UCSD-AML1 (cell line): Measurements from ENCODE around the gene ERICH2.
"Not testable (repeated sequence)": the region's sequence is repeated elsewhere in the genome, so short reads cannot be mapped to it uniquely, and the experiment has no call there.

Source experiments
- DNase-seq: peaks from one replicate; lab custom pipeline; 2025; ENCODE audit not compliant: unreplicated experiment; lab: John Stamatoyannopoulos, UW

The ERICH2 gene, protein sequence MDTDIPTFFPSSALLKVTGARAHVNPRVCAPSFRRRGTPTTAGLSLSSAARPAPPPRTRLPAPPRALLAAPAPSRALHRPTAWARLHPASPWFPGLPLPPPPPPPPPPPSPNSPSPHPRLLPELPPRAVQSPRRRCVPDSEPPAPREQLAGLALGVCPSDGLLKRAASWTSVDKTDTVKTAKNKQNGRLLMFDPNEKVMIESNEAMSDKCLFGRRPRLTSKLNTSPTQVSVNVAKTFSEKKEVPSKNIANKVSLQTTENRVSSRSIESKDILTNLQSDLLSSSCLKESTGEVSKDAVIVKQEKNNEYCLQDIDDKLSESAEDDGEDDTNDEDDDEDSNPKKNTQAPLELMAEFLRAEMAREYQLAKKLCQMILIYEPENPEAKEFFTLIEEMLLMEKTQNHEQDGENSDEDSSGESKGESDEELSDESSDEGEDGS

DNA sequence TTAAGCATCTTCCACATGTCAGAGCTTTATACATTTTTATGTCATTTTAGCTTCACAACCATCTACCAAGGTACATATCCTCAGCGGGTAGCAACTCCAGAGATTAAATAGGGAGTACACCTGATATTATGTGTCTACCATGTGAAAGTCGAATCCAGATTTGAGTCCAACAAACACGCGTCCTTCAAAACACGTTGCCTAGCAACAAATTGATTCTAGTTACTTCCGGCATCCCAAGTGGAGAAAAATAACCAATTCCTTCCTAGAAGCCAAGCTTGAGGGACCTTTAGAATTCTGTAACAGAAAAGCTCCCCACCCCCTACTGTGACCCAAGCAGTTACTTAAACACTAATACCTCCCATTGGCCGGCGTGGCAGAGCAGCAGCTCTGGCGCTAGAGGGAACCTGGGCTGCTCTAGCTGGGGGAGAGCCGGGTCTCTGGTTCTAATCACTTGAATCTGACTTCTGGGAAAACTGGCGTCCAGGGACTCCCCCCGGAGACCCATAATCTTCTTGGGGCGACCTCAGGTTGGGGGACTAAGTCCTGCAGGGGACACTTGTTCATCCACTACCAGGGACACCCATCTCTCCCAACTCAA, at the start of gene ERICH2:
Gene ERICH2 (plus strand): TSS at position 371 of the 598 bp plus-strand sequence. CDS start 304 bp downstream, outside the sequence.
- DNase-seq, result peak; percentile 65

DNA sequence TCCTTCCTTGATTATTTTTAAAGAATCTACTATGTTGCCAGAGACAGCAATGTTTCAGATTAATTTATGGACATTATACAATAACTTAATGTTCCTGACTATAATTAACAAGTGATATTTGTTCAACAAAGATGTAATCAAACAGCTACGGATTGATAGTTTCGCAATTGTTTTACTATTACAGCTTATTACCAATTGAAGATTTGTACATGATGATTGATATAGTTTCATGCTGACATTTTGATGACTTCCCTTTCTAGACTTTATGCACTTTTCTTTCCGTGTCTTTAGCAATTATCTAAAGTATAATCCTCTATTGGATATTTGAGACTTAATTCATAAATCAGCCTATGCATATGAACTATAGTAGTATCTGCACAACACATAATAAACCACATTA, 48.5 kb upstream of the ERICH2 start:
- no peak for DNase-seq

DNA sequence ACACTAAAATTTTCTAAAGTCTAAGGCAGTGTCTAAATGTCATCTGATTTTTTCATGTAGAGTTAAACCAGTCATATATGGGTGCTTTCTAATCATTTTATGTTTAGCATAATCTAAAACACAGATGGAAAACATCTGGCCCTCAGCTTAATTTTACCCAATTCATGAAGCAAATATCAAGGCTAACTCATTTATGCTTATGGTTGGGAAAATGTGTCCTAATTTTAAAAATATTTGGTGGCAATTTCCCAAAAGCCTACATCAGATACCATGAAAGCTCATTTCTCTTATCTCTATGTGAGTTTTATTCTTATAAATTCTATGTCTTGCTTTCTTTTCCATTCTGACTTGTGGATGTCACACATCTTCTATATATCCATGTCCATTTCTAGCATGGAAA, 47.9 kb upstream of the ERICH2 start:
- no peak for DNase-seq

DNA sequence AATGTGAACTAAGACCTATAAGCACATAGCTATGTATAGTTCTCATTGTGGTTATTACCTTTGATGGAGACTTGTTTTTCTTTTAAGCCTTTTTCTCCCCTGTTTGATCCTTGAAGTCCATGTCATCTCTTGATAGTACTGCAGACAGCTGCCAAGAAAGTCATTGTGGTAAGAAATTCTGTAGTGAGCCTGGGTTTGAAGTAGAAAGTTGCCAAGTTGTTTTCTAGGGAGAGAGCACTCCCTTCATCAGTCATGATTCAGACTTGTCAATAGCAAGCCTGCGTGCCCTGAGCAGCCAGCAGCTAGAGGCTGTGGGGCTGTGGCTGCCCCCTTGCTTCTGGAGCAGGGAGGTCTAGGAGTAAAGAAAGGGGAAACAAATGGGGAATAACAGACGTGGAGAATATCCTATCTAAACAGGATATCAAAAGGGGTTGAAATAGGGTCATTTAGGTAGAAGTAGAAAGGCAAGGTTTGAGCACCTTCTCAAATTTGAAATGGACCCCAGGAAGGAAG, 46.7 kb upstream of the ERICH2 start:
- no peak for DNase-seq

DNA sequence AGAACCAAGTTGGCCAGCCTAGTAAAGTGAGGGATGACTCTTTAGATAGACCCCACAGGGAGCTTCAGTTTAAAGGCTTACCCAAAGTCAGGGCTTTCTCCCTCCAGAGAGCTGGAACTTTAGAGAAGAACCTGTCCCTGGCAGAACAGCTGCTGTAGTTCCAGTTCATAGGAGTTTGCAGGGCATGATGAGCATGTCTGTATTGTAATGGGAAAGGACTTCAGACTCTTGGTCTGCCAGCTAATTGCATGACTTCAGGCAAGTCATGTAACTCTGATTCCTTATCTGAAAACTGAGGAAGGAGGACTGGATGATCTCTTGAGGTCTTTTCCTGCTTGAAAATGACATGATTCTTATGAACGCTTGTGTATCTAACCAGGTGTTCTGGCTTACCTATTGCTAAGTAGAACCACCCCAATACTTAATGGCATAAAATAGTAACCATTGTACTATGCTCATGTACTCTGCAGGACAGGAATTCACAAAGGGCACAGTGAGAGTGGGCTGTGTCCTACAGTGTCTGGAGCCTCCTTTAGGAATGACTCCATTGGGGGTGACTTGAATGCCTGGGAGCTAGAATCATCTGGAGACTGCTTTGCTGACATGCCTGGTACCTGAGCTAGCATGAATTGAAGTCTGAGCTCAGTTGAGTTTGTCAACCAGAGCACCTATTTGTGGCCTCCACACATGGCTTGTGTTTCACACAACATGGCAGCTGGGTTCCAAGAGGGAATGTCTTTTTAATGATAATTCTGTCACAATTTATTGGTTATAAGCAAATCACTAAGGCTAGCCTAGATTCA, 36.2 kb upstream of the ERICH2 start:
- no peak for DNase-seq

DNA sequence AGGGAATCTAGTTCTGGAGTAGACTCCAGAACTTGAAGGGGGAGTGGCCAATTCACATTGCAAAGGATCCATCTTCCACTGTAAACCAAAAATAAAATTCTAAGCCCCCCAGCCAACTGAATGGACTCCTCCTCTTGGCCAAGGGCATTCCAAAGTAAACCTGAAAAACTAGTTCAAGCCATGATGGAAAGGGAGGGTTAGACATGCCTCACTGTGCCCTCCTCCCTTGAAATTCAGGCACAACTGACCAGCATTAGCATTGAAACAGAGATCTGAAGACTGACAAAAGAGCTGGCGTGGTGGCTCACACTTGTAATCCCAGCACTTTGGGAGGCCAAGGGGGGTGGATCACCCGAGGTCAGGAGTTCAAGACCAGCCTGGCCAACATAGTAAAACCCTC, 35.6 kb upstream of the ERICH2 start:
- not testable (repeated sequence) for DNase-seq

DNA sequence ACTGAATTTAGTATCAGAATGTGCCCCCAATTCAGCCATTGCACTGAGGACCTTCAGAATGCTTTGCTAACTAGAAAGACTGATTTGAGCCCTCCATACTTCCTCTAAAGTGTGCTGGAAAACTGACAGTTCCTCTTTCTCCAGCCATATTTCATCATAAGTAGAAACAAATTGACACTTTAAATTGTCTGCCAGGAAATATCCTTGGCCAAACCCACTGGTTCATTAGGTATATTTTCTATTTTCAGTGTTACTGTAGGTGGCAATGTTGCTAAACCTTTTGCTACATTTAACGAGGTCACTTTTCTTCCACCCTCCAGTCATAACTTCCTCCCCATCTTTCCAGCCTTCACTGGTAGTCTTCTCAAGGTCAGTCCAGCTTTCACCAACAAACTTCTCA, 33.5 kb upstream of the ERICH2 start:
- no peak for DNase-seq

DNA sequence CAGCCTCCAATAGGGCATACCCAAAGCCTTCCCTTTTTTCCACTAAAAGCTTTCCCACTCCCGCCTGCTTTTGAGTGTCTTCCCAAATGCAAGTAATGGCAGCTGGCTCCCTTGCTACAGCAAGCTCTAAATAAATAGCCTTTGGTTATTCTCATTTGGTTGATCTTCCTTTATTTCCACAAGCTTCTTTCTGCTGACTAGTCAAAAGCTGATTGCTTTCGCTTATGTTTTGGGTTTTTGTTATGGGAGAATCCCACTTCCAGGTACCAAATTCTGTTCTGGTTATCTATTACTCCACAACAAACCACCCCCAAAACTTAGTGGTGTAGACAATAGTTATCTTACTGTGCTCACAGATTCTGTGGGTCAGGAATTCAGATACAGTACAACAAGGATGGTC, 32.8 kb upstream of the ERICH2 start:
- no peak for DNase-seq

DNA sequence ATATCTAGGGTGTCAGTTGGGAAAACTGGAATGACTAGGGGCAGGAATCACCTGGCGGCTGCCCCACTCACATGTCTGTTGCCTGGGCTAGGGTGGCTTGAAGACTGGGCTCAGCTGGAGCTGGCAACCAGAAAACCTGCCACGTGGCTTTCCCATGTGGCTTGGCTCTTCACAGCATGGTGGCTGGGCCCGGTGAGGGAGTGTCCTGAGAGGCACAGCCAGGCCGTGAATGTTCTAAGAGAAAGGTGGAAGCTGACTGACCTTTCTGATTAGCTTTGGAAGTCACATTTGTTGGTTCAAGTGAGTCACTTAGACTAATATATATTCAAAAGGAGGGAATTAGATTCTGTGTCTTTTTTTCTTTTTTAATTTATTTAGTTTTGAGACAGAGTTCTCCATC, 32.4 kb upstream of the ERICH2 start:
- no peak for DNase-seq

DNA sequence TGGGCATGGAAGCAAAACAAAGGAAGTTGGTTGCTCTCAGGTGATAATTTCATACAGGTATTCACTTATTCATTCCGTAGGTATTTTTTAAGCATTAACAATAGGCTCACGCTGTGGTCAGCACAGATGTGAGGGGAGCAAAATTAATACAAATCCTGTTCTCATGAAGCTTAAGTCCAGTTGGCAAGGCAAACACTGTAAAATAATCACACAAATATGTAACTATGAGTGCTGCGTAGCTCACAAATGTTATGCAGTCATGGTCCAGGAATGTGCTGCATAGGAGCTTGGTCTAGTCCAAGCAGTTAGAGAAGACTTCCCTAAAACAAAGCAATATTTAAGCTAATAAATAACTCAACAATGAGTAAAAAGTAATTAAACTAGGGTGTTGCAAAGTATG, 31.1 kb upstream of the ERICH2 start:
- DNase-seq, result no peak

DNA sequence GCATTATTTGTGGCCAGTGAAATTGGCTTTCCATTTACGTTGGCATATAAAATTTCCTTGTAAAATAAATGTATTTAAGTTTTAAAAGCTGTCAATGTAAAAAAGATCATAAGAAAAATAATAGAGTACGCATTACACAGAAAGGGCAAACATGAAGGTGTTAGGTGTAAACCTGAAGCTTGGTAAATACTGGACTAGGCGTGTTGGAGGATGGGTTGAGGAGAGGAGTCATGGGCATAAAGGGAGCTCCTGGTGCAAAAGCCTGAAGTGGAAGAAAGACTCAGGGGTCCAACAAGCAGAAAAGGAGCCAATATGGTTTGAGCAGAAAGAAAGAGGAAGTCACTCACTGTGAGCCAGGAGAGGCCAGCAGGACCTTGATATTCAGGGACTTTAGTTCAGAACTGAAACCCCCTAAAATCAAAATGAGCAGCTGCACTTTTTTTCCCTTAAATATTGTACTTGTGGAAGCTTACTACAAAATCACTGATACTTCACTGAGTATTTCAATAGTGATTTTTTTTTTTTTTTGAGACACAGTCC, 30.6 kb upstream of the ERICH2 start:
- DNase-seq, result no peak

DNA sequence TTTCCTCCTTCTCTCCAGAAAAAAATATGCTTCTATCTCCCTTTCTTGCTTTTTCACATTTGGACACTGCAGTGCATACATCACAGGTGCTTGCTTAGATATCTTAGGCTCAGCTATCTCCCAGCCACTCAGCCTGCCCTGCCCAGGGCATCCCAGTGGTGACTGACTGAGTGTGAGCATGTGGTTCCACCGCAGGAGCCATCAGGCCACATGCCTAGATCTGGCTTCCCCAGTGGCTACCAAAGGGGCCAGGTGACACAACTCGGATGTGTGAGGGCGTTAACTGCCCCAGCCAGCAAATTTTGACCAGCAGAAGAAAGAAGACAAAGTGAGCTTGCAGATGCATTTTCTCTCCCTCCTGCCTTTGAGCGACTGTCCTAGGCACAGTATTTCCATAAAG, 29.5 kb upstream of the ERICH2 start:
- DNase-seq, result no peak

DNA sequence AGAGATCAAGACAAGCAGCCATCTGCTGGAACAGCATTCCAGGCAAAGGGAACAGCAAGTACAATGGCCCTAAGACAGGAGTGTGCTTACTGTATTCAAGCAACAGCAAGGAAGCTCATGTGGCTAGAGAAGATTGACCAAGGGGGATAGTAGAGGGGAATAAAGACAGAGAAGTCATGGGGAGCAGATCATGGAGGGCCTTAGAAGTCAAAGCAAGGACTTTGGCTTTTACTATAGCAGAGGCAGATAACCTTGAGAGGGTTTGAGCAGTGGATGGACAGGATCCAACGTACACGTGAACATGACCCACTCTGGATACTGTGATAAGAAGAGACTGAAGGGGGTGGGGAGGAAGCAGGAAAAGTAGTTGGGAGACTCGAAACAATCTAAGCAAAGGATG, 28.2 kb upstream of the ERICH2 start:
- DNase-seq, result no peak

DNA sequence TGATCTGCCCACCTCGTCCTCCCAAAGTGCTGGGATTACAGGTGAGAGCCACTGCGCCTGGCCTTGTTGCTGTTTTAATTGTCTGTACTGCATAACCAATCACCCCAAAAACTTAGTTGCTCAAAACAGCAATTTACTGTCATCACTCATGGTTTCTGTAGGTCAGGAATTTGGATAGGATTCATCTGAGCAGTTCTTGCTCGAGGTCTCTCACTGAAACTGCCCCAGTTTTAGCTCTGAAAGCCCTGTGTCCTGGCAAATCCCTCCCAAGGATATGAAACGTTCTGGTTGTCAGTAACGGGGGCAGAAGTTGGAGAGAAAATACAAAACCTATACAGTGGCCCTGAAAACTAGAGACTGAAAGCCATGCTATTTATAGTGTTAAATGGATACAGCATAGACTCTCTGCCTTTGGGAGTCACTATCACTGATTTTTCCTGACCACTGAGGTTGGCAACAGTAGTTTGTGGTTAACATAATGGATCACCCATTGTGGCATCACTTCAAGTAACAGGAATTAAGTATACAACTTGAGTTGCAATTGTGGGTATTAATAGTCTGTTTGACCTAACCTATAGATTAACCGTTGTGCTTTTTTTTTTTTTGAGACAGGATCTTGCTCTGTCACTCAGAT, 27.2 kb upstream of the ERICH2 start:
- no peak for DNase-seq

DNA sequence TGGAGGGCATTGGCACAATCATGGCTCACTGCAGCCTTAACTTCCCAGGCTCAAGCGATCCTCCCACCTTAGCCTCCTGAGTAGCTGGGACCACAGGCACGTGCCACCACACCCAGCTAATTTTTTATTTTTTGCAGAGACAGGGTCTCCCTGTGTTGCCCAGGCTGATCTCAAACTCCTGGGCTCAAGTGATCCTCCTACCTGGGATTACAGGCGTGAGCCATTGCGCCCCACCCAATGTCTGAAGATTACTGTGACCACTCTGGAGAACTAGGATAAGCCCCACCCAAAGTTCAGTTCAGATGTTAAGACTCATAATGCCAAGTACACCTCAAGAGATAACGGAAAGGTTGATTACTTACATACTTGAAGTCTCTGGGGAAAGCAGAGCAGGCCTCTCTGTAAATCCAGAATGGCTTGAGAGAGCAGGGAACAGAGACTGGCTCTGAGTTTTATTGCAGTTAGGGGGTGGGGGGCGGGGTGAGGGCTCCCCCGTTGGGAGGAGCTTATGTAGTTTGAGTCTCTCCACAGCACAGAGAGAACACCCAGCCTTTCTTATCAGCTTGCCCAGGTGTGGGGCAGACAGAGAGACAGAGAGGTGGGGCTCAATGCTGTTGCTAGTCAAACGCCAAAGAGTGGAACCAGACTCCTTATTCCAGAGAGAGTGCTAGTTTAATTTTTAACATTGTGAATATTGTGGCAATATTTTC, 26.5 kb upstream of the ERICH2 start:
- DNase-seq, result no peak

DNA sequence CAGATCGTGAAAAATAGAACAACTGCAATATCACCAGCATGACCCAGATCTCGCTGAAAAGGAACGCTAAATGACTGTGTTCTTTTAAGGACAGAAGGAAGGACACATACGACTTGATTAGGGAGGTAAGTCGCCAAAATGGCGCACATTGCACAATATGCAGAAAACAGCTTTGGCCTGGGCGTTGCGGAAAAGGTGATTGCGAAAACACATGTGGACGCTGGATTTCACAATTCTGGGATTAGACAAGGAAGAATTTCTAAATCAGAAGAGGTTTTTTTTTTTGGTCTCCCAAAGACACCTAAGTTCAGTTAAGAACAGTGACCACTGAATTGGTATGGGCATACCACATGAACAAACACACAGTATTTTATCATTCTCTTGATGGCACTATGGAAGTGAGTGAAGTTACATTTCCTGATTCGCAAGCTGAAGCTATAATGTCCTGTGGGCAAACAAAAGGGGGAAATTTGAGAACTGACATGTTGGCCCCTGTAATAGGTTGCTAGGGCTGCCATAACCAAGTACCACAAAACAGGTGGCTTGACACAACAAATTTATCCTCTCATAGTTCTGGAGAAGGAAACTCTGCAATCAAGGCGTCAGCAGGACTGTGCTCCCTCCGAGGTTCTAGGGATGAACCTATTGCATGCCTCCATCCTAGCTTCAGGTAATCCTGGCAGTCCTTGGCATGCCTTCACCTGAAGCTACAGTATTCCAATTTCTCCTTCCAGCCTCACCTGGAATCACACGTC, 25.8 kb upstream of the ERICH2 start:
- no peak for DNase-seq

DNA sequence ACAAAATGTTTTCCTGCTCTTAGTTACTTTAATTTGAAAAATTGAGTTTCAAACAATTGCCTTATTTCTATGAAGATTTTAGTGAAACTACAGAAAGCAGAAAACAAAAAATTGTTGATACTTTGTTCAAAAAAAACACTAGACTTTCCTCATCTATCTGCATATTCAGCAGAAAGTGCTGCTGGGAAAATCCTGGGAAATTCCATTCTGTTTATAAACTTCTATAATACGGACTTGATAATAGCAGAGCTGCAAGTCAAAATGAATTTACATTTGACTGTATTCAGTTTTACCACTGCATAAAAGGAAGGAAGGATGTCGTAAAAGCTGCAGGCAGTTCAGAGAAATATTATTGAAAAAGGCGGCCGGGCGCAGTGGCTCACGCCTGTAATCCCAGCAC, 24.9 kb upstream of the ERICH2 start:
- DNase-seq, result no peak

DNA sequence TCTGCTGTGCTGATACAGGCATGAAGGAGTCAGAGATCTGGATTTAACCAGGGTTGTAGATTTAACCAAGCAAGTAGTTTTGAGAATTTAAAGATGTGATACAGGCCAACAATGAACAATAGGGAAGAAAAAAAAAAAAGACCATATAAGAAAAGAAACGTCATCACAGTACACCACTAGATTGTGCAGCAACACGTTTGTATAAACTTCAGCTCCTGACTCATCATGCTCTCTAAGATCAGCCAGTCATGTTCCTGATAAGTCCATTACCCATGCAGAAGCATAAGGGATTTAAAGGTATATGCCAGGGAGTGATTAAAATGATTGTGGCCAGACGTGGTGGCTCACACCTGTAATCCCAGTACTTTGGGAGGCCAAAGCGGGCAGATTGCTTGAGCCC, 22.3 kb upstream of the ERICH2 start:
- DNase-seq, result no peak

DNA sequence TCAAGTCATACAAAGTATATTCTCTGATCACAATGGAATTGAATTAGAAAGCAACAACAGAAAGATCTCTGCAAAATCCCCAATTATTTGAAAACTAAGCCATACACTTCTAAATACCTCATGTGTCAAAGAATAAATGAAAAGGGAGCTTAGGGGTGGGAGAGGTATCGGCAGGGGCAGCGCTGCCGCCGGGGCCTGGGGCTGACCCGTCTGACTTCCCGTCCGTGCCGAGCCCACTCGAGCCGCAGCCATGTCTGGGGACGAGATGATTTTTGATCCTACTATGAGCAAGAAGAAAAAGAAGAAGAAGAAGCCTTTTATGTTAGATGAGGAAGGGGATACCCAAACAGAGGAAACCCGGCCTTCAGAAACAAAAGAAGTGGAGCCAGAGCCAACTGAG, 18.6 kb upstream of the ERICH2 start:
- DNase-seq, result not testable (repeated sequence)

DNA sequence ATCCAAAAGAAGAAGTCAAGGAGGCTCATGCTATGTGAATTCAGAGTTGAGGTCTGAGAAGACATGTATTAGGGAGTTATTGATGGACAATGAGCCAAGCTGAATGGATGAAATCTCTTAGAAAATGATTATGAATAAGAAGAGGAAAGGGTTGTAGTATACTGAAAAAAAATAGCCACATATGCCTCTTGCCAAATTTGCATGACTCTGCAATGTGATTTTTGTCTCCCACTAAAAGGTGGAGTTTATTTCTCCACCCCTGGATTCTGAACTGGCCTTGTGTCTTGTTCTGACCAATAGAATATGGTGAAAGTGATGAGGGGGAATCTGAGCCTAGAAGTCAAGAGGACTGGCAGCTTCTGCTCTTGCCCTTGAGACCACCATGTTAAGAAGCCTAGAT, 8.6 kb upstream of the ERICH2 start:
- DNase-seq, result no peak
